SHP77 treated with DMSO at 0.1 percent for 48 hours (cell line): Measurements from ENCODE around the gene SERPINA6.
A peak's percentile ranks its signal among the peaks of the same experiment; 100 is the strongest.
"Not testable (repeated sequence)": the region's sequence is repeated elsewhere in the genome, so short reads cannot be mapped to it uniquely, and the experiment has no call there.

ENCODE experiments used
- DNase-seq: peaks from one replicate; lab custom pipeline; 2025; lab: John Stamatoyannopoulos, UW

Gene SERPINA6

GRCh38 chr14:94354190-94354589 lies 31.1 kb upstream of the SERPINA6 start:
- not testable (repeated sequence) for DNase-seq

GRCh38 chr14:94349276-94349675 lies 26.1 kb upstream of the SERPINA6 start:
- no peak for DNase-seq

- DNase-seq: no peak
These were observed 25.7 kb upstream of the SERPINA6 start for GRCh38 chr14:94348836-94349235.

GRCh38 chr14:94346841-94347240 lies 23.7 kb upstream of the SERPINA6 start:
- DNase-seq: no peak

GRCh38 chr14:94346065-94346786 lies 23.1 kb upstream of the SERPINA6 start:
- not testable (repeated sequence) for DNase-seq

- no peak for DNase-seq
These were observed 22.4 kb upstream of the SERPINA6 start for GRCh38 chr14:94345344-94346064.

- DNase-seq: no peak
These were observed 21.3 kb upstream of the SERPINA6 start for GRCh38 chr14:94344389-94344788.

GRCh38 chr14:94343238-94344005 lies 20.3 kb upstream of the SERPINA6 start:
- DNase-seq: no peak

GRCh38 chr14:94342334-94342934 lies 19.3 kb upstream of the SERPINA6 start:
- peak; percentile 78 for DNase-seq

GRCh38 chr14:94341656-94342333 lies 18.7 kb upstream of the SERPINA6 start:
- no peak for DNase-seq

- no peak for DNase-seq
These were observed 17.4 kb upstream of the SERPINA6 start for GRCh38 chr14:94340533-94340932.

- DNase-seq: no peak
These were observed 14.9 kb upstream of the SERPINA6 start for GRCh38 chr14:94338023-94338422.

- DNase-seq: no peak
These were observed 14.1 kb upstream of the SERPINA6 start for GRCh38 chr14:94337274-94337673.

- DNase-seq: peak; percentile 59
These were observed 11.7 kb upstream of the SERPINA6 start for GRCh38 chr14:94334872-94335271.

GRCh38 chr14:94332587-94332986 lies 9.5 kb upstream of the SERPINA6 start:
- DNase-seq: no peak

- no peak for DNase-seq
These were observed 9.0 kb upstream of the SERPINA6 start for GRCh38 chr14:94332063-94332583.

- no peak for DNase-seq
These were observed 8.3 kb upstream of the SERPINA6 start for GRCh38 chr14:94331462-94331861.

- no peak for DNase-seq
These were observed 7.7 kb upstream of the SERPINA6 start for GRCh38 chr14:94330857-94331256.

GRCh38 chr14:94330432-94330831 lies 7.3 kb upstream of the SERPINA6 start:
- no peak for DNase-seq

GRCh38 chr14:94329857-94330256 lies 6.7 kb upstream of the SERPINA6 start:
- DNase-seq: no peak

- DNase-seq: no peak
These were observed 5.1 kb upstream of the SERPINA6 start for GRCh38 chr14:94328196-94328595.
